ENCODE results near the gene KRIT1.

- TF ChIP-seq CTCF (IDR thresholded peaks at IDR 0.05; ENCODE audit: low read length) (no peak), EZH2 (IDR thresholded peaks at IDR 0.05; ENCODE audit: borderline replicate concordance, low read length) (no peak)
Observed at GRCh38 chr7:92226981-92227380, 18.7 kb downstream of the KRIT1 start.

Data from OCI-LY1 (cell line).